Ovary (tissue), 3 donors: ENCODE results near the gene PRDM12.

Experiments used
- CTCF ChIP-seq, 3 donors: fragments of 450-650 bp in 2 of 3; fragments of 200-600 bp in 1 of 3; IDR thresholded peaks; one replicate each; pipeline versions ENCODE4 v1.5.1 to v1.8.0; 2016 to 2022; ENCODE audit warnings: antibody characterized with exemption in 3 of 3, mild to moderate bottlenecking in 1 of 3
- EP300 ChIP-seq: sonication (generic); formaldehyde crosslinking; IDR thresholded peaks from one replicate; pipeline ENCODE4 v1.6.1; 2017; ENCODE audit warnings: antibody characterized with exemption
- POLR2A ChIP-seq: fragments of 450-650 bp; IDR thresholded peaks from one replicate; pipeline ENCODE4 v1.6.1; 2017; ENCODE audit warnings: antibody characterized with exemption, mild to moderate bottlenecking, moderate library complexity
- donor health status: DM: no; HTN: no; CAD: no.

GRCh38 chr9:130642926-130643325 lies 21.5 kb upstream of the PRDM12 start:
- TF ChIP-seq CTCF (IDR thresholded peaks at IDR 0.05) (no peak), POLR2A (no peak), EP300 (no peak)
